Endothelial cell (in vitro differentiated cells): ENCODE data around the gene USF1. TPM values are rescaled to one million over a fixed set of nuclear protein-coding genes. Genes with fewer than 3 reads are reported as not detected.

Source experiments
- DNase-seq: peaks from one replicate; pipeline ENCODE4 v3.0.0; 2021; ENCODE audit warnings: low spot score
- H3K27ac Mint-ChIP-seq: one replicate; pipeline ENCODE4 v1.8.0; 2021; ENCODE audit warnings: mixed read lengths, inconsistent platforms; ENCODE audit not compliant: unreplicated experiment
- H3K27me3 Mint-ChIP-seq: one replicate; pipeline ENCODE4 v1.8.0; 2021; ENCODE audit warnings: mild to moderate bottlenecking, moderate library complexity, mixed read lengths, inconsistent platforms; ENCODE audit not compliant: unreplicated experiment
- H3K36me3 Mint-ChIP-seq: one replicate; pipeline ENCODE4 v1.8.0; 2021; ENCODE audit warnings: mild to moderate bottlenecking, low read depth, mixed read lengths, inconsistent platforms; ENCODE audit not compliant: unreplicated experiment
- H3K4me1 Mint-ChIP-seq: one replicate; pipeline ENCODE4 v1.8.0; 2021; ENCODE audit warnings: mild to moderate bottlenecking, mixed read lengths, inconsistent platforms; ENCODE audit not compliant: unreplicated experiment
- H3K4me3 Mint-ChIP-seq: one replicate; pipeline ENCODE4 v1.8.0; 2021; ENCODE audit warnings: mild to moderate bottlenecking, mixed read lengths, inconsistent platforms; ENCODE audit not compliant: unreplicated experiment
- H3K9me3 Mint-ChIP-seq: one replicate; pipeline ENCODE4 v1.8.0; 2021; ENCODE audit warnings: mixed read lengths, inconsistent platforms; ENCODE audit not compliant: unreplicated experiment
- total RNA-seq: library from RNA; stranded (reverse); fragmentation: NEBNext Ultra II Directional; extraction: Animal tissue kit (Norgen Biotek cat#: 25700); gene quantifications from one replicate; pipeline ENCODE4 v1.2.1, GENCODE V29; 2021; ENCODE audit not compliant: unreplicated experiment
- TF ChIP-seq, protein P1 (sequence below): fragments of 200-600 bp; sonication (generic); IDR thresholded peaks from one replicate; pipeline ENCODE4 v1.5.0; 2021; ENCODE audit warnings: antibody characterized with exemption; ENCODE audit not compliant: unreplicated experiment

The USF1 gene
- total RNA-seq, 1 donor from 2014 or later = 121 TPM

DNA sequence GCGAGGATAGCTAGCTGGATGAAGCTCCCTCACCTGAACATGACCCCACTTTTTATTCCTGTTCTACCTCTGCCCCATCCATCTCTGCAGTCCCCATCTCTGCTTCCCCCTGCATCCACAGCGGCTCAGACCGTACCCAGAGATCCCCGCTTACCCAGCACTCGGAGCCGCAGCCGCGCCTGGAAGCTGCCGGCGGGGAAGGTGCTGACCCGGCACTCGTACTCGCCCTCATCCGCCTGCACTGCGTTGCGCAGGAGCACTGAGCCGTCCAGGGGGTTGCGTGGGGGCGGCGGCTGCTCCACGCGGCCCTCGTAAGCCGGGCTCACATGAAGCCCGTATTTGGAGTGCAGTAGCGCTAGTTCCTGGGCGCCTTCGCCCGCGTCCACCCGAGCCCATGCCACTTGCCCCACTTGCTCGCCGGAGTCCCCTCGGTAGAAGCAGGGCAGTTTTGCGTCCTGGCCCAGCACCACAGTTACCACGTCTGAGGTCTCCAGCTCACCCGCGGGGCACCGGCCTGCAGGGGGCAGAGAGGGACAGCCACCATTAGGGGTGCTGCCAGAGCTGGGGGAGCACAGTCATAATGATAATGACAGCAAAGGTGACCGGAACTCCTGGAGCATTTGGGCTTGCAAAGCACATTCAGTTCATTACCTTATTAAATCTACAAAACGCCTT lies 33.8 kb upstream of the USF1 start:
- H3K27ac Mint-ChIP-seq = no peak overlapping the region
- H3K27me3 Mint-ChIP-seq = peaks cover 17% of the 10 kb centered on the region
- no peak for DNase-seq
- TF ChIP-seq, protein P1, sequence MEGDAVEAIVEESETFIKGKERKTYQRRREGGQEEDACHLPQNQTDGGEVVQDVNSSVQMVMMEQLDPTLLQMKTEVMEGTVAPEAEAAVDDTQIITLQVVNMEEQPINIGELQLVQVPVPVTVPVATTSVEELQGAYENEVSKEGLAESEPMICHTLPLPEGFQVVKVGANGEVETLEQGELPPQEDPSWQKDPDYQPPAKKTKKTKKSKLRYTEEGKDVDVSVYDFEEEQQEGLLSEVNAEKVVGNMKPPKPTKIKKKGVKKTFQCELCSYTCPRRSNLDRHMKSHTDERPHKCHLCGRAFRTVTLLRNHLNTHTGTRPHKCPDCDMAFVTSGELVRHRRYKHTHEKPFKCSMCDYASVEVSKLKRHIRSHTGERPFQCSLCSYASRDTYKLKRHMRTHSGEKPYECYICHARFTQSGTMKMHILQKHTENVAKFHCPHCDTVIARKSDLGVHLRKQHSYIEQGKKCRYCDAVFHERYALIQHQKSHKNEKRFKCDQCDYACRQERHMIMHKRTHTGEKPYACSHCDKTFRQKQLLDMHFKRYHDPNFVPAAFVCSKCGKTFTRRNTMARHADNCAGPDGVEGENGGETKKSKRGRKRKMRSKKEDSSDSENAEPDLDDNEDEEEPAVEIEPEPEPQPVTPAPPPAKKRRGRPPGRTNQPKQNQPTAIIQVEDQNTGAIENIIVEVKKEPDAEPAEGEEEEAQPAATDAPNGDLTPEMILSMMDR = no peak
- no peak overlapping the region for H3K4me3 Mint-ChIP-seq
- no peaks in the 10 kb centered on the region for H3K36me3 Mint-ChIP-seq
- H3K4me1 Mint-ChIP-seq = peaks cover 3% of the 10 kb centered on the region
- H3K9me3 Mint-ChIP-seq = no peaks in the 10 kb centered on the region

DNA sequence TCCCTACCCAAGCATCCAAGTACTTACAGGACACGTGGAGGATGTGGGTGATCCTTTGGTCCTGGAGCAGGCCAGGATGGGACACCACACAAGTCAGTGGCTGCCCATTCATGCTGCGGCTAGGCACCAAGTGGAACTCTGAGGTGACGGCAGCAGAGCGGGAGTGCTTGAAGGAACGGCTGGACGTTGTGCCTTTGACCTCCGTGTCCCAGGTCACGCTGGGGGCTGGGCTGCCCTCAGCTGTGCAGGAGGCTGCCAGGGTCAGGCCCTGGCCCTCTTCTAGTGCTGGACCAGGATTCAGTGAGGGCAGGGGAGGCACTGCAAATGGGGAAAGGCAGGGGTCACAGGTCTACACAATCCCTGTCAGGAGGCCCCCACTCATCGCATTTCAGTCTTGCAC lies 31.6 kb upstream of the USF1 start:
- no peaks in the 10 kb centered on the region for H3K9me3 Mint-ChIP-seq
- H3K4me1 Mint-ChIP-seq = no peaks in the 10 kb centered on the region
- H3K4me3 Mint-ChIP-seq = no peak overlapping the region
- H3K27ac Mint-ChIP-seq = no peak overlapping the region
- DNase-seq = no peak
- peaks cover 3% of the 10 kb centered on the region for H3K36me3 Mint-ChIP-seq
- H3K27me3 Mint-ChIP-seq = peaks cover 16% of the 10 kb centered on the region
- TF ChIP-seq, protein P1 = no peak

DNA sequence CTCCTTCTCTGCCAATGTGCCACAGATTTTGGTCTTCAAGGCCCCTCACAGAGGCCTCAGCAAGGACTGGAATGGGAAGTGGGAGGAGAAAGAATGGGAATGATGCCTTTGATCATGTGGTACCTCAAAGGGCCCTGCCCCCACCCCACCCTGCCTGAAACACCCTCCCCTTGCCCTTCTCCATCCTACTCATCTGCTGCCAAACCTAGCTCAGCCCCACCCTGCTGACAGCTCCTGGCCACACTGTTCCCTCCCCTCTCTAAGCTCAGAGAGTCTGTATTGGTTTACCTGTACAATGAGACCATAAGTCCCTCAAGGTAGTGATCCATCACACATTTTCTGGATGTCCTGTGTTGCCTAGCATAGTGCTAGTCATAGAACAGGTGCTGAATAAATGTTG lies 30.6 kb upstream of the USF1 start:
- Mint-ChIP-seq H3K4me1 (no peaks in the 10 kb centered on the region), H3K36me3 (peaks cover 3% of the 10 kb centered on the region), H3K27me3 (peaks cover 13% of the 10 kb centered on the region), H3K9me3 (no peaks in the 10 kb centered on the region), H3K27ac (no peak overlapping the region), H3K4me3 (no peak overlapping the region)
- TF ChIP-seq, protein P1 = no peak
- no peak for DNase-seq

DNA sequence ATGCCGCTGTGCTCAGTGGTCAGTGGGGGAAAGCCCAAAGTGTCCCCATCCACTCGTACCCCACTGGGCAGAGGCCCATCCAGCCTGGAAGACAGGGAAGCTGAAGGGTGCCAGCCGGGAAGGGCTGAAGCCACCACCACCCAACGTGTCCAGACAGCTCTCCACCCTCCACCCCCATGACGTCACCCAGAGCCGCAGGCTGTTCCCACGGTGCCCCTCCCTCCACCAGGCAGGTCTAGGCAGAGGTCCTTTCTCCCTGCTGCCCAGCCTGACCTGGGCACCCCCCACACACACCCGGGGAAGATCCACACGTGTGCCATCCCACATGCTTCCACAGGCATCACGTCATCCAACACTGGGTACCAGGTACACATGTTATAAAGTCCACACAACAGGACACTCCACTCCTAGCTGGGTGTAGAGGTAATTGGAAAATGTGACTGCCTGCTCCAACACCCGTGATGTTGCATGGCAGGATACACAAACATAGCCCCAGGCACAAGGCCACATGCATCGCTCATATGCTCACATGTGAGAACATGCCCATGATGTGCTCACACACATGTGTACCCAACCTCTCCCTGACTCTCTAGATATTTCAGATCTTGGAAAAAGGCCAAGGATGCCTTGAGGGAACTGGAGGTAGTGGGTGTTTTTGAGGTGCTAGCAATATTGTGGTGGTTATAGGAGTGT lies 29.0 kb upstream of the USF1 start:
- Mint-ChIP-seq H3K9me3 (no peaks in the 10 kb centered on the region), H3K4me3 (no peak overlapping the region), H3K27me3 (peaks cover 9% of the 10 kb centered on the region), H3K36me3 (peaks cover 3% of the 10 kb centered on the region), H3K4me1 (no peaks in the 10 kb centered on the region), H3K27ac (no peak overlapping the region)
- DNase-seq = no peak
- TF ChIP-seq, protein P1 = no peak

DNA sequence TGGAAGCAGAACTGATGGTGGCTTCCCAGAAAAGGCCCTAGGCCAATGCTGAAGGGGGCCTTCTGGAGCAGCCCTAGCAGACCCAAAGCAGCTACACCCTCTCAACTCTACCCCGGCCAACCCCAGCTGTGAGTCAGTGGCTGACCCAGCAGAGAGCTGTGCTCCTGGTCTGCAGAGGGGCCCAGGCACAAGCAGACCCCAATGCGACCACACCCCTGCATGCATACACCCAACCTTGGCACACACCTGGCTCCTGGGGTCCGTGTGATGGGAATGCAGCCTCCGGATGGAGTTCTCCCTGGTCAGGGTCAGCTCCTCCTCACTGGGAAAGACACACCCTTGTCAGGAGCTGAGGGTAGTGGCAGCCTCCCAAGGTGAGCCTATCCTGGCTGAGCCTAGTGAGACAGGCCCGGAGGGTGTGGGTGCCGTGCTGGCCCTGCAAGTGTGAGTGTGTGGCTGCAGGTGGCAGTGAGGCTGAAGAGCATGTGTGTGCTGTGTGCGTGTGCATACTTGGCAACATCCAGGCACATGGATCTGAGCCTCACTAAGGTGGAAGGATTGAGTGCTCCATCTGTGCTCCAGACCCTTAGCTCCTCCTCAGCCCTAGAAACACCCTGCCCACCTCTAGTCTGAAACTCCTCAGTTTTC lies 27.8 kb upstream of the USF1 start:
- peaks cover 3% of the 10 kb centered on the region for H3K36me3 Mint-ChIP-seq
- DNase-seq = no peak
- no peaks in the 10 kb centered on the region for H3K9me3 Mint-ChIP-seq
- peaks cover 10% of the 10 kb centered on the region for H3K27me3 Mint-ChIP-seq
- TF ChIP-seq, protein P1 = no peak
- H3K4me1 Mint-ChIP-seq = peaks cover 8% of the 10 kb centered on the region
- no peak overlapping the region for H3K27ac Mint-ChIP-seq
- no peak overlapping the region for H3K4me3 Mint-ChIP-seq
